T-cell (primary cell): Measurements from ENCODE around the gene LRRC28. TPM values are rescaled to one million over a fixed set of nuclear protein-coding genes. Genes with fewer than 3 reads are reported as not detected.
A peak's percentile ranks its signal among the peaks of the same experiment; 100 is the strongest.

Experiments
- ATAC-seq, 4 experiments: fragments of 200-7000 bp in 3 of 4; fragments of 150-1000 bp in 1 of 4; cut with Tn5 transposase; replicated peaks in 1 of 4; 1 replicate in 3 of 4; 2 replicates in 1 of 4; pipeline ENCODE4 v1.10.0; 2021; ENCODE audit warnings: moderate library complexity in 3 of 4, mild to moderate bottlenecking in 2 of 4, moderate number of reproducible peaks in 1 of 4
- CTCF ChIA-PET, 2 donors: fragments of 300-600 bp; sonication (Branson Sonifier 250); formaldehyde crosslinking; loops; one replicate each; lab custom pipeline; 2022; ENCODE audit warnings: antibody characterized with exemption in 2 of 2; lab: Charles Lee
- POLR2A ChIA-PET, 2 donors: fragments of 300-600 bp; sonication (Branson Sonifier 250); formaldehyde crosslinking; loops; one replicate each; lab custom pipeline; 2022; ENCODE audit warnings: antibody characterized with exemption in 2 of 2; lab: Charles Lee
- DNase-seq, 35 experiments: peaks; one replicate each; pipeline versions ENCODE4 v3.0.0 to v3.0.0-alpha.2; 2013 to 2023
- H3K27ac ChIP-seq: one replicate; pipeline ENCODE4 v1.5.1; 2013; ENCODE audit warnings: low read length
- H3K27me3 ChIP-seq, 2 experiments: replicated peaks in 1 of 2; 1 replicate in 1 of 2; 2 replicates in 1 of 2; pipeline versions ENCODE4 v1.6.1 to v1.7.0; 2013; ENCODE audit warnings: low read length in 1 of 2, mixed read lengths in 1 of 2; ENCODE audit not compliant: control insufficient read depth in 2 of 2, insufficient read depth in 2 of 2; ENCODE audit errors: extremely low read depth in 1 of 2
- H3K36me3 ChIP-seq, 2 donors: 1 replicate in 1 of 2; 2 replicates in 1 of 2; pipeline versions ENCODE4 v1.6.1 to v1.7.0; 2013; ENCODE audit warnings: low read length in 1 of 2; ENCODE audit not compliant: control insufficient read depth in 2 of 2, insufficient read depth in 1 of 2; ENCODE audit errors: extremely low read depth in 1 of 2
- H3K4me1 ChIP-seq, 2 experiments: 1 replicate in 1 of 2; 2 replicates in 1 of 2; pipeline versions ENCODE4 v1.6.1 to v1.7.0; 2013; ENCODE audit warnings: low read length in 2 of 2, mixed read lengths in 1 of 2; ENCODE audit not compliant: insufficient read depth in 2 of 2, control insufficient read depth in 1 of 2; ENCODE audit errors: extremely low read depth in 1 of 2
- H3K4me3 ChIP-seq, 2 donors: 1 replicate in 1 of 2; 2 replicates in 1 of 2; pipeline versions ENCODE4 v1.5.1 to v1.7.0; 2013; ENCODE audit warnings: mild to moderate bottlenecking in 2 of 2, low read length in 1 of 2, moderate library complexity in 1 of 2; ENCODE audit not compliant: control insufficient read depth in 1 of 2; ENCODE audit errors: extremely low read depth in 1 of 2
- H3K9me3 ChIP-seq: 2 replicates; pipeline ENCODE4 v1.7.0; 2013
- H3K27ac Mint-ChIP-seq, 2 donors: one replicate each; pipeline ENCODE4 v1.8.0; 2020 to 2021; ENCODE audit warnings: mild to moderate bottlenecking in 2 of 2, mixed read lengths in 2 of 2
- H3K27me3 Mint-ChIP-seq, 2 donors: one replicate each; pipeline ENCODE4 v1.8.0; 2021 to 2022; ENCODE audit warnings: mixed read lengths in 2 of 2
- H3K36me3 Mint-ChIP-seq: one replicate; pipeline ENCODE4 v1.8.0; 2021; ENCODE audit warnings: mixed read lengths
- H3K4me1 Mint-ChIP-seq, 3 donors: one replicate each; pipeline ENCODE4 v1.8.0; 2020 to 2022; ENCODE audit warnings: mixed read lengths in 3 of 3, mild to moderate bottlenecking in 1 of 3
- H3K4me3 Mint-ChIP-seq, 3 donors: one replicate each; pipeline ENCODE4 v1.8.0; 2020 to 2022; ENCODE audit warnings: mild to moderate bottlenecking in 3 of 3, mixed read lengths in 3 of 3, moderate library complexity in 3 of 3
- H3K9me3 Mint-ChIP-seq, 3 donors: one replicate each; pipeline ENCODE4 v1.8.0; 2020 to 2022; ENCODE audit warnings: mixed read lengths in 3 of 3
- WGBS: methylation state at CpG from one replicate; pipeline ENCODE4 v1.1.5; 2013; ENCODE audit warnings: missing lambda C conversion rate; ENCODE audit not compliant: insufficient coverage; 5-methylcytosine and 5-hydroxymethylcytosine counted together
- total RNA-seq, 35 experiments: library from RNA in 6 of 35; stranded (reverse) in 6 of 35; fragments of 120-200 nt in 1 of 35; gene quantifications; one replicate each; pipeline versions ENCODE4 v1.2.1 to v1.2.4 and lab custom pipeline; 2013 to 2026

LRRC28 gene
- total RNA-seq, 5 donors from 2014 or later (not counting 1 experiment from before 2014, with no cell fraction given): 14.2 to 20.0 (median 16.5) TPM

GRCh38 chr15:99414755-99415731, 163.8 kb downstream of the LRRC28 start:
- POLR2A ChIA-PET: no interaction called here
- peaks cover 4 to 8% (median 8%) of the 10 kb centered on the region in 3 donors for H3K4me1 Mint-ChIP-seq

GRCh38 chr15:99416191-99417188, 165.2 kb downstream of the LRRC28 start:
- Histone ChIP-seq H3K4me3 (no peak overlapping the region), H3K27me3 (peaks cover 0 to 3% of the 10 kb centered on the region in 2 experiments), H3K4me1 (peaks cover 2 to 5% of the 10 kb centered on the region in 2 experiments), H3K27ac (no peak overlapping the region), H3K9me3 (no peaks in the 10 kb centered on the region), H3K36me3 (no peaks in the 10 kb centered on the region)
- no peaks in the 10 kb centered on the region for H3K27me3 Mint-ChIP-seq
- DNase-seq: no peak
- H3K4me3 Mint-ChIP-seq: no peak overlapping the region
- POLR2A ChIA-PET: no interaction called here
- H3K27ac Mint-ChIP-seq: no peak overlapping the region
- WGBS: 90% methylated on average over 15 of the region's 19 CpGs
- CTCF ChIA-PET: no interaction called here
- no peaks in the 10 kb centered on the region for H3K36me3 Mint-ChIP-seq
- no peaks in the 10 kb centered on the region for H3K9me3 Mint-ChIP-seq
- peaks cover 16 to 21% (median 19%) of the 10 kb centered on the region in 3 donors for H3K4me1 Mint-ChIP-seq
- no peak for ATAC-seq

More at GRCh38 chr15:99414755-99415731, 163.8 kb downstream of the LRRC28 start:
- Histone ChIP-seq H3K4me3 (no peak overlapping the region), H3K36me3 (no peaks in the 10 kb centered on the region), H3K27me3 (peaks cover 0 to 3% of the 10 kb centered on the region in 2 experiments), H3K27ac (no peak overlapping the region), H3K4me1 (no peaks in the 10 kb centered on the region), H3K9me3 (no peaks in the 10 kb centered on the region)
- Mint-ChIP-seq H3K4me3 (no peak overlapping the region), H3K27me3 (no peaks in the 10 kb centered on the region), H3K27ac (no peak overlapping the region), H3K9me3 (no peaks in the 10 kb centered on the region), H3K36me3 (no peaks in the 10 kb centered on the region)
- WGBS: 87% methylated on average over 25 of the region's 25 CpGs
- DNase-seq (no peak), ATAC-seq (no peak)
- CTCF ChIA-PET: no interaction called here

GRCh38 chr15:99421172-99421656, 169.9 kb downstream of the LRRC28 start:
- Mint-ChIP-seq H3K4me1 (peaks cover 58 to 64% (median 63%) of the 10 kb centered on the region in 3 donors), H3K36me3 (peaks cover 5% of the 10 kb centered on the region), H3K9me3 (no peaks in the 10 kb centered on the region), H3K27ac (peak overlapping the region; percentile 95 to 99), H3K27me3 (no peaks in the 10 kb centered on the region), H3K4me3 (peak overlapping the region; percentile 64 to 70 (median 66))
- Histone ChIP-seq H3K9me3 (no peaks in the 10 kb centered on the region), H3K27ac (peak overlapping the region; percentile 66), H3K4me3 (no peak overlapping the region), H3K27me3 (no peaks in the 10 kb centered on the region), H3K36me3 (no peaks in the 10 kb centered on the region), H3K4me1 (peaks cover 40 to 43% of the 10 kb centered on the region in 2 experiments)
- CTCF ChIA-PET: no interaction called here
- WGBS: 38% methylated on average over 5 of the region's 6 CpGs
- DNase-seq (peak; percentile 35 to 86 (median 65)), ATAC-seq (peak; percentile 65 to 71 (median 70))
- POLR2A ChIA-PET: interaction anchor here in 1 of 2 donors (0.5 kb wide), 1 partner anchor 50 kb away, joined by 4 read pairs; no protein-coding TSS in a partner anchor

- peaks cover 5% of the 10 kb centered on the region for H3K36me3 Mint-ChIP-seq
- H3K4me3 Mint-ChIP-seq: peak overlapping the region in 2 of 3 donors; percentile 64 to 70
- Histone ChIP-seq H3K27me3 (no peaks in the 10 kb centered on the region), H3K27ac (no peak overlapping the region), H3K4me3 (no peak overlapping the region), H3K4me1 (peaks cover 40 to 48% of the 10 kb centered on the region in 2 experiments), H3K9me3 (no peaks in the 10 kb centered on the region), H3K36me3 (no peaks in the 10 kb centered on the region)
- ChIA-PET CTCF (no interaction called here), POLR2A (interaction anchor here in 1 of 2 donors (0.5 kb wide), 1 partner anchor 49 kb away, joined by 4 read pairs; no protein-coding TSS in a partner anchor)
- DNase-seq (no peak), ATAC-seq (no peak)
- peaks cover 63 to 70% (median 68%) of the 10 kb centered on the region in 3 donors for H3K4me1 Mint-ChIP-seq
- H3K27ac Mint-ChIP-seq: peak overlapping the region; percentile 95 to 99
- no peaks in the 10 kb centered on the region for H3K27me3 Mint-ChIP-seq
- WGBS: no CpG with 5 or more reads among the region's 1 CpG
- H3K9me3 Mint-ChIP-seq: no peaks in the 10 kb centered on the region
Measured at GRCh38 chr15:99421758-99422157, 170.5 kb downstream of the LRRC28 start.

GRCh38 chr15:99423186-99424130, 172.2 kb downstream of the LRRC28 start:
- Histone ChIP-seq H3K36me3 (no peaks in the 10 kb centered on the region), H3K4me1 (peaks cover 40 to 50% of the 10 kb centered on the region in 2 experiments), H3K9me3 (no peaks in the 10 kb centered on the region), H3K27ac (peak overlapping the region; percentile 23), H3K4me3 (no peak overlapping the region), H3K27me3 (no peaks in the 10 kb centered on the region)
- Mint-ChIP-seq H3K36me3 (peaks cover 5% of the 10 kb centered on the region), H3K27me3 (no peaks in the 10 kb centered on the region), H3K27ac (peak overlapping the region; percentile 96 to 99), H3K4me3 (peak overlapping the region in 1 of 3 donors; percentile 77), H3K9me3 (no peaks in the 10 kb centered on the region), H3K4me1 (peaks cover 68 to 78% (median 69%) of the 10 kb centered on the region in 3 donors)
- ATAC-seq (no peak), DNase-seq (no peak)
- ChIA-PET CTCF (interaction anchor here in 1 of 2 donors (0.6 kb wide), 1 partner anchor 23 kb away, joined by 3 read pairs; no protein-coding TSS in a partner anchor), POLR2A (no interaction called here)
- WGBS: 86% methylated on average over 11 of the region's 16 CpGs
